H1 (cell line): ENCODE results near the gene DIP2C. TPM values are rescaled to one million over a fixed set of nuclear protein-coding genes. Genes with fewer than 3 reads are reported as not detected.

ENCODE experiments used
- CBX5 ChIP-seq: fragments of 300-800, 300-1000 bp; sonication (generic); IDR thresholded peaks from 2 replicates; pipeline ENCODE4 v1.7.1; 2016; ENCODE audit warnings: antibody characterized with exemption, low read length, low read depth
- RNF2 ChIP-seq: fragments of 200-900, 300-1000 bp; sonication (generic); IDR thresholded peaks from 2 replicates; pipeline ENCODE4 v1.7.1; 2016; ENCODE audit warnings: borderline replicate concordance, low read depth, mild to moderate bottlenecking, antibody characterized with exemption, low read length; ENCODE audit not compliant: poor library complexity, severe bottlenecking; ENCODE audit errors: missing control alignments
- SIX5 ChIP-seq: IDR thresholded peaks from 2 replicates; pipeline ENCODE4 v1.6.1; 2011; ENCODE audit warnings: mild to moderate bottlenecking, low read depth, low read length
- polyA plus RNA-seq, 7 experiments: library from polyadenylated mRNA; depleted of rRNA in 3 of 7; stranded (reverse) in 5 of 7; unstranded in 2 of 7; fragments of >200 nt in 5 of 7; fragments of 200-250 nt in 2 of 7; gene quantifications; 1 replicate in 5 of 7; 2 replicates in 1 of 7; 4 replicates in 1 of 7; pipeline versions ENCODE4 v1.2.1 to v1.2.3, GENCODE V29; 2011 to 2013; ENCODE audit warnings: missing spikeins in 2 of 7, mixed read lengths in 2 of 7
- total RNA-seq: library from RNA; stranded (reverse); fragmentation: NEBNext Ultra II Directional; extraction: Animal tissue kit (Norgen Biotek cat#: 25700); gene quantifications from 2 replicates; pipeline ENCODE4 v1.2.1, GENCODE V29; 2021

DIP2C gene
- total and polyA plus RNA-seq, 2 of the 8 experiments (the other 6 are each of a cell fraction or from before 2014, with no cell fraction given): 3.8 to 9.3 TPM

- no peak for TF ChIP-seq RNF2
- no peak for TF ChIP-seq SIX5
- no peak for TF ChIP-seq CBX5
Observed at GRCh38 chr10:501596-501995, 187.9 kb downstream of the DIP2C start (continued).
